Aorta (tissue), 5 donors: ENCODE measurements around the gene ARPC1A. TPM values are rescaled to one million over a fixed set of nuclear protein-coding genes. Genes with fewer than 3 reads are reported as not detected.
"Not testable (repeated sequence)": the region's sequence is repeated elsewhere in the genome, so short reads cannot be mapped to it uniquely, and the experiment has no call there.

Experiments used
- ATAC-seq: fragments of 200-7000 bp; cut with Tn5 transposase; one replicate; pipeline ENCODE4 v1.9.1; 2022; ENCODE audit warnings: moderate library complexity; ENCODE audit not compliant: low FRiP score
- DNase-seq, 2 donors: peaks; one replicate each; pipeline ENCODE4 v3.0.0-alpha.2; 2020
- H3K27ac ChIP-seq, 2 donors: one replicate each; pipeline ENCODE4 v1.5.1; 2013; ENCODE audit warnings: low read length in 2 of 2, mild to moderate bottlenecking in 2 of 2, moderate library complexity in 2 of 2, control low read depth in 1 of 2, inconsistent platforms in 1 of 2, low read depth in 1 of 2
- H3K27me3 ChIP-seq, 2 donors: one replicate each; pipeline ENCODE4 v1.6.1; 2013; ENCODE audit warnings: control low read depth in 1 of 2, low read length in 1 of 2, mild to moderate bottlenecking in 1 of 2, moderate library complexity in 1 of 2; ENCODE audit not compliant: insufficient read depth in 2 of 2, control insufficient read depth in 1 of 2
- H3K36me3 ChIP-seq, 2 donors: one replicate each; pipeline ENCODE4 v1.6.1; 2013; ENCODE audit warnings: control low read depth in 1 of 2, low read length in 1 of 2, mild to moderate bottlenecking in 1 of 2; ENCODE audit not compliant: insufficient read depth in 2 of 2, control insufficient read depth in 1 of 2
- H3K4me1 ChIP-seq, 2 donors: one replicate each; pipeline ENCODE4 v1.6.1; 2013; ENCODE audit warnings: low read length in 2 of 2, control low read depth in 1 of 2, mild to moderate bottlenecking in 1 of 2, moderate library complexity in 1 of 2; ENCODE audit not compliant: insufficient read depth in 2 of 2, control insufficient read depth in 1 of 2
- H3K4me3 ChIP-seq, 2 donors: one replicate each; pipeline ENCODE4 v1.5.1; 2013; ENCODE audit warnings: low read length in 2 of 2, control low read depth in 1 of 2, mild to moderate bottlenecking in 1 of 2
- H3K9me3 ChIP-seq: one replicate; pipeline ENCODE4 v1.6.1; 2013; ENCODE audit warnings: mild to moderate bottlenecking, low read length; ENCODE audit not compliant: control insufficient read depth
- WGBS, 2 donors: extraction: QIAGEN DNeasy Blood & Tissue Kit; methylation state at CpG; one replicate each; pipeline ENCODE4 v1.1.7; 2013; 5-methylcytosine and 5-hydroxymethylcytosine counted together
- intact Hi-C, 2 donors: fragments of 100-400 bp; cut with DNase I; formaldehyde crosslinking; loops; one replicate each; pipeline versions ENCODE4 v1.14.2 to v1.15.0; 2022
- polyA plus RNA-seq, 2 donors: library from polyadenylated mRNA; stranded (reverse); fragments of 200-250 nt; gene quantifications; one replicate each; pipeline ENCODE4 v1.2.3, GENCODE V29; 2013
- total RNA-seq, 2 donors: library from RNA; stranded (reverse); fragmentation: NEBNext Ultra II Directional; extraction: Animal tissue kit (Norgen Biotek cat#: 25700); gene quantifications; one replicate each; pipeline ENCODE4 v1.2.1, GENCODE V29; 2021
- donor health status: healthy with polysubstance abuse.
- donor health status: Bipolar disorder and iron deficiency.
- donor health status: DM: no; HTN: no; CAD: no.
- donor health status: DM: no; HTN: no; CAD: no.
- donor health status: DM: yes; HTN: yes; CAD: no.

Gene ARPC1A
- total and polyA plus RNA-seq, 4 donors: 95.1 to 227 (median 103) TPM

- peaks cover 3 to 8% of the 10 kb centered on the region in 2 donors for H3K36me3 ChIP-seq
- DNase-seq (no peak), ATAC-seq (no peak)
- H3K4me1 ChIP-seq: no peaks in the 10 kb centered on the region
- 83 to 88% methylated on average over 16 of the region's 16 CpGs for WGBS, 2 donors
- H3K27ac ChIP-seq: no peak overlapping the region
- intact Hi-C loops: no loop called here
- no peaks in the 10 kb centered on the region for H3K9me3 ChIP-seq
- no peaks in the 10 kb centered on the region for H3K27me3 ChIP-seq
- H3K4me3 ChIP-seq: no peak overlapping the region
Observed at GRCh38 chr7:99357701-99358490, 32.2 kb downstream of the ARPC1A start.

- H3K36me3 ChIP-seq, H3K27ac ChIP-seq, DNase-seq, intact Hi-C loops, H3K27me3 ChIP-seq, H3K4me1 ChIP-seq, ATAC-seq, H3K4me3 ChIP-seq, H3K9me3 ChIP-seq: not testable (repeated sequence)
- 94 to 95% methylated on average over 15 of the region's 15 CpGs for WGBS, 2 donors
Observed at GRCh38 chr7:99358521-99358920, 32.8 kb downstream of the ARPC1A start.

- Histone ChIP-seq H3K27ac (no peak overlapping the region), H3K36me3 (peaks cover 3 to 6% of the 10 kb centered on the region in 2 donors), H3K4me3 (no peak overlapping the region), H3K4me1 (no peaks in the 10 kb centered on the region), H3K9me3 (no peaks in the 10 kb centered on the region), H3K27me3 (no peaks in the 10 kb centered on the region)
- DNase-seq (peak in 1 of 2 donors; percentile 66), ATAC-seq (no peak)
- 84% methylated on average over 22 of the region's 22 CpGs for WGBS, 2 donors
- intact Hi-C loops: no loop called here
Observed at GRCh38 chr7:99359465-99360154, 33.9 kb downstream of the ARPC1A start.

GRCh38 chr7:99362801-99363200 lies 37.1 kb downstream of the ARPC1A start:
- WGBS, 2 donors: 72 to 75% methylated on average over 3 of the region's 3 CpGs
- intact Hi-C loops: no loop called here
- Histone ChIP-seq H3K4me1 (no peaks in the 10 kb centered on the region), H3K4me3 (no peak overlapping the region), H3K9me3 (no peaks in the 10 kb centered on the region), H3K36me3 (peaks cover 5 to 7% of the 10 kb centered on the region in 2 donors), H3K27me3 (no peaks in the 10 kb centered on the region), H3K27ac (no peak overlapping the region)
- peak in 1 of 2 donors; percentile 6 for DNase-seq
- no peak for ATAC-seq

GRCh38 chr7:99363286-99363685 lies 37.6 kb downstream of the ARPC1A start:
- WGBS, 2 donors: 80 to 83% methylated on average over 5 of the region's 5 CpGs
- Histone ChIP-seq H3K27ac (no peak overlapping the region), H3K36me3 (peaks cover 5 to 7% of the 10 kb centered on the region in 2 donors), H3K4me3 (no peak overlapping the region), H3K27me3 (no peaks in the 10 kb centered on the region), H3K4me1 (no peaks in the 10 kb centered on the region), H3K9me3 (no peaks in the 10 kb centered on the region)
- ATAC-seq (no peak), DNase-seq (no peak)
- intact Hi-C loops: no loop called here

- intact Hi-C loops: loop anchor here in 1 of 2 donors (5.0 kb wide), 1 partner anchor 52 kb away; no protein-coding TSS in a partner anchor
- Histone ChIP-seq H3K27me3 (no peaks in the 10 kb centered on the region), H3K4me1 (no peaks in the 10 kb centered on the region), H3K9me3 (no peaks in the 10 kb centered on the region), H3K4me3 (no peak overlapping the region), H3K36me3 (peaks cover 2 to 3% of the 10 kb centered on the region in 2 donors), H3K27ac (no peak overlapping the region)
- no peak for ATAC-seq
- DNase-seq: peak in 1 of 2 donors; percentile 77
- 81 to 87% methylated on average over 17 of the region's 17 CpGs for WGBS, 2 donors
Observed at GRCh38 chr7:99365318-99366141, 39.8 kb downstream of the ARPC1A start.

GRCh38 chr7:99366646-99367045 lies 40.9 kb downstream of the ARPC1A start:
- no peaks in the 10 kb centered on the region for H3K4me1 ChIP-seq
- DNase-seq: peak in 1 of 2 donors; percentile 68
- intact Hi-C loops: loop anchor here in 1 of 2 donors (5.0 kb wide), 1 partner anchor 51 kb away; no protein-coding TSS in a partner anchor
- H3K27me3 ChIP-seq: no peaks in the 10 kb centered on the region
- no peak overlapping the region for H3K27ac ChIP-seq
- no peak for ATAC-seq
- H3K36me3 ChIP-seq: peaks cover 2 to 3% of the 10 kb centered on the region in 2 donors
- no peaks in the 10 kb centered on the region for H3K9me3 ChIP-seq
- H3K4me3 ChIP-seq: no peak overlapping the region
- WGBS, 2 donors: 77 to 80% methylated on average over 11 of the region's 11 CpGs

- ATAC-seq (no peak), DNase-seq (no peak)
- H3K9me3 ChIP-seq: no peaks in the 10 kb centered on the region
- 94 to 96% methylated on average over 13 of the region's 13 CpGs for WGBS, 2 donors
- H3K27ac ChIP-seq: no peak overlapping the region
- H3K4me1 ChIP-seq: no peaks in the 10 kb centered on the region
- peaks cover 2 to 3% of the 10 kb centered on the region in 2 donors for H3K36me3 ChIP-seq
- no peak overlapping the region for H3K4me3 ChIP-seq
- intact Hi-C loops: loop anchor here in 1 of 2 donors (5.0 kb wide), 1 partner anchor 48 kb away; no protein-coding TSS in a partner anchor
- H3K27me3 ChIP-seq: no peaks in the 10 kb centered on the region
Observed at GRCh38 chr7:99368750-99369389, 43.2 kb downstream of the ARPC1A start.
